ENCODE results near the gene PDGFRB.

- TF ChIP-seq CBX8 (IDR thresholded peaks at IDR 0.05; ENCODE audit: borderline replicate concordance, extremely low read depth, low read depth, low read length, poor library complexity, severe bottlenecking) (no peak), CTCF (IDR thresholded peaks at IDR 0.05 in 2 of 3, conservative IDR thresholded peaks at IDR 0.05 in 1 of 3; ENCODE audit: insufficient read depth in 2 of 3, low read depth in 1 of 3, low read length in 3 of 3) (no peak), CHD2 (IDR thresholded peaks at IDR 0.05; ENCODE audit: low read depth, low read length) (no peak), NR2F6 (CRISPR knock-in tag; IDR thresholded peaks at IDR 0.05) (no peak), ZSCAN29 (IDR thresholded peaks at IDR 0.05) (no peak), CBFB (CRISPR knock-in tag; IDR thresholded peaks at IDR 0.05) (no peak), THRA (IDR thresholded peaks at IDR 0.05) (no peak), JUNB (CRISPR knock-in tag; conservative IDR thresholded peaks at IDR 0.05) (no peak), ZNF311 (CRISPR knock-in tag; IDR thresholded peaks at IDR 0.05) (no peak), ZBTB1 (CRISPR knock-in tag; IDR thresholded peaks at IDR 0.05; ENCODE audit: borderline replicate concordance, low read depth) (no peak), CBX2 (IDR thresholded peaks at IDR 0.05; ENCODE audit: insufficient read depth, low read length, poor library complexity, severe bottlenecking) (no peak), STAT6 (CRISPR knock-in tag; IDR thresholded peaks at IDR 0.05) (no peak)
- TF ChIP-seq, protein P1, sequence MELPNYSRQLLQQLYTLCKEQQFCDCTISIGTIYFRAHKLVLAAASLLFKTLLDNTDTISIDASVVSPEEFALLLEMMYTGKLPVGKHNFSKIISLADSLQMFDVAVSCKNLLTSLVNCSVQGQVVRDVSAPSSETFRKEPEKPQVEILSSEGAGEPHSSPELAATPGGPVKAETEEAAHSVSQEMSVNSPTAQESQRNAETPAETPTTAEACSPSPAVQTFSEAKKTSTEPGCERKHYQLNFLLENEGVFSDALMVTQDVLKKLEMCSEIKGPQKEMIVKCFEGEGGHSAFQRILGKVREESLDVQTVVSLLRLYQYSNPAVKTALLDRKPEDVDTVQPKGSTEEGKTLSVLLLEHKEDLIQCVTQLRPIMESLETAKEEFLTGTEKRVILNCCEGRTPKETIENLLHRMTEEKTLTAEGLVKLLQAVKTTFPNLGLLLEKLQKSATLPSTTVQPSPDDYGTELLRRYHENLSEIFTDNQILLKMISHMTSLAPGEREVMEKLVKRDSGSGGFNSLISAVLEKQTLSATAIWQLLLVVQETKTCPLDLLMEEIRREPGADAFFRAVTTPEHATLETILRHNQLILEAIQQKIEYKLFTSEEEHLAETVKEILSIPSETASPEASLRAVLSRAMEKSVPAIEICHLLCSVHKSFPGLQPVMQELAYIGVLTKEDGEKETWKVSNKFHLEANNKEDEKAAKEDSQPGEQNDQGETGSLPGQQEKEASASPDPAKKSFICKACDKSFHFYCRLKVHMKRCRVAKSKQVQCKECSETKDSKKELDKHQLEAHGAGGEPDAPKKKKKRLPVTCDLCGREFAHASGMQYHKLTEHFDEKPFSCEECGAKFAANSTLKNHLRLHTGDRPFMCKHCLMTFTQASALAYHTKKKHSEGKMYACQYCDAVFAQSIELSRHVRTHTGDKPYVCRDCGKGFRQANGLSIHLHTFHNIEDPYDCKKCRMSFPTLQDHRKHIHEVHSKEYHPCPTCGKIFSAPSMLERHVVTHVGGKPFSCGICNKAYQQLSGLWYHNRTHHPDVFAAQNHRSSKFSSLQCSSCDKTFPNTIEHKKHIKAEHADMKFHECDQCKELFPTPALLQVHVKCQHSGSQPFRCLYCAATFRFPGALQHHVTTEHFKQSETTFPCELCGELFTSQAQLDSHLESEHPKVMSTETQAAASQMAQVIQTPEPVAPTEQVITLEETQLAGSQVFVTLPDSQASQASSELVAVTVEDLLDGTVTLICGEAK (IDR thresholded peaks at IDR 0.05) = no peak
- TF ChIP-seq, protein P1 (CRISPR knock-in tag; IDR thresholded peaks at IDR 0.05) = no peak
Observed at GRCh38 chr5:150195736-150196485, 40.3 kb upstream of the PDGFRB start.
